Fibroblast of lung (primary cell): Measurements from ENCODE around the gene DNAJB6. TPM values are rescaled to one million over a fixed set of nuclear protein-coding genes. Genes with fewer than 3 reads are reported as not detected.

Source experiments
- DNase-seq, 2 donors: peaks; one replicate each; pipeline versions ENCODE4 v3.0.0 to v3.0.0-alpha.2; 2010; ENCODE audit warnings: low read depth in 2 of 2
- H2AFZ ChIP-seq: 2 replicates; pipeline ENCODE4 v1.5.1; 2012; ENCODE audit warnings: low read length, control low read depth, inconsistent platforms
- H3K27ac ChIP-seq: 2 replicates; pipeline ENCODE4 v1.5.1; 2011; ENCODE audit warnings: low read length, control low read depth; ENCODE audit not compliant: insufficient read depth
- H3K27me3 ChIP-seq: 2 replicates; pipeline ENCODE4 v1.5.1; 2011; ENCODE audit warnings: mild to moderate bottlenecking, low read length; ENCODE audit not compliant: control insufficient read depth, insufficient read depth
- H3K36me3 ChIP-seq: 2 replicates; pipeline ENCODE4 v1.5.1; 2011; ENCODE audit warnings: low read length; ENCODE audit not compliant: control insufficient read depth, insufficient read depth
- H3K4me1 ChIP-seq: 2 replicates; pipeline ENCODE4 v1.5.1; 2011; ENCODE audit warnings: low read length; ENCODE audit not compliant: control insufficient read depth, insufficient read depth; ENCODE audit errors: extremely low read depth
- H3K4me2 ChIP-seq: 2 replicates; pipeline ENCODE4 v1.5.1; 2011; ENCODE audit warnings: low read length, control low read depth; ENCODE audit not compliant: insufficient read depth; ENCODE audit errors: extremely low read depth
- H3K4me3 ChIP-seq, 4 experiments: fragments of 200-600 bp in 1 of 4; sonication (generic) in 1 of 4; replicated peaks in 1 of 4; 2 replicates each; pipeline ENCODE4 v1.5.1; 2011 to 2016; ENCODE audit warnings: low read length in 4 of 4, low read depth in 3 of 4, mild to moderate bottlenecking in 3 of 4, control low read depth in 2 of 4, inconsistent platforms in 1 of 4, mixed read lengths in 1 of 4; ENCODE audit not compliant: insufficient read depth in 1 of 4; ENCODE audit errors: control extremely low read depth in 1 of 4
- H3K79me2 ChIP-seq: 2 replicates; pipeline ENCODE4 v1.5.1; 2012; ENCODE audit warnings: mild to moderate bottlenecking, low read length, inconsistent platforms; ENCODE audit not compliant: control insufficient read depth, insufficient read depth
- H3K9ac ChIP-seq: 2 replicates; pipeline ENCODE4 v1.5.1; 2011; ENCODE audit warnings: mild to moderate bottlenecking, low read length, control low read depth; ENCODE audit not compliant: insufficient read depth
- H3K9me3 ChIP-seq: 2 replicates; pipeline ENCODE4 v1.5.1; 2012; ENCODE audit warnings: low read depth, low read length; ENCODE audit not compliant: control insufficient read depth, insufficient read depth
- H4K20me1 ChIP-seq: 2 replicates; pipeline ENCODE4 v1.5.1; 2011; ENCODE audit warnings: low read length; ENCODE audit not compliant: control insufficient read depth, insufficient read depth; ENCODE audit errors: extremely low read depth
- EZH2 ChIP-seq: IDR thresholded peaks from 2 replicates; pipeline ENCODE4 v1.5.1; 2012; ENCODE audit warnings: low read length, control low read depth, mild to moderate bottlenecking; ENCODE audit errors: missing control alignments
- polyA plus RNA-seq, 2 donors: library from polyadenylated mRNA; depleted of rRNA in 1 of 2; stranded (reverse) in 1 of 2; unstranded in 1 of 2; fragments of >200 nt; gene quantifications; 2 replicates each; pipeline ENCODE4 v1.2.1, GENCODE V29; 2011 to 2012; ENCODE audit warnings: missing spikeins in 1 of 2
- total RNA-seq: library from RNA; depleted of rRNA; stranded (reverse); fragments of >200 nt; gene quantifications from 2 replicates; pipeline ENCODE4 v1.2.1, GENCODE V29; 2014
- TF ChIP-seq, protein P1 (sequence below), 2 donors: IDR thresholded peaks in 1 of 2; conservative IDR thresholded peaks in 1 of 2; 1 replicate in 1 of 2; 2 replicates in 1 of 2; pipeline ENCODE4 v1.5.1; 2011 to 2012; ENCODE audit warnings: low read length in 2 of 2, control low read depth in 1 of 2, inconsistent platforms in 1 of 2, low read depth in 1 of 2, mild to moderate bottlenecking in 1 of 2

The DNAJB6 gene
- total and polyA plus RNA-seq, 2 donors (not counting 1 experiment from before 2014, with no cell fraction given), result 86.2 to 117 TPM

DNA sequence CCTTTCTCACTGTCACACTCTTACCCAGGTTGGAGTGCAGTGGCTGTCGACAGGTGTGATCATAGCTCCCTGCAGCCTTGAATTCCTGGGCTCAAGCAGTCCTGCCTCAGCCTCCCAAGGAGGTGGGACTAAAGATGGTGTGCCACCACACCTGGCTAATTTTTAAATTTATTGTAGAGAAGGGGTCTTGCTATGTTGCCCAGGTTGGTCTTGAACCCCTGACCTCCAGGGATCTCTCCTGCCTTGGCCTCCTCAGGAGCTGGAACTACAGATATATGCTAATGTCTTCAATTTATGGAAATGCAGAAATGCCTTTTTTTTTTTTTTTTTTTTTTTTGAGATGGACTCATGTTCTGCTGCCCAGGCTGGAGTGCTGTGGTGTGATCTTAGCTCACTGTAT is 42.7 kb downstream of the DNAJB6 start:
- Histone ChIP-seq H4K20me1 (no peaks in the 10 kb centered on the region), H3K27me3 (no peaks in the 10 kb centered on the region), H3K27ac (no peak overlapping the region), H3K4me1 (peaks cover 3% of the 10 kb centered on the region), H3K79me2 (peaks cover 57% of the 10 kb centered on the region), H3K4me2 (no peak overlapping the region), H3K9me3 (no peaks in the 10 kb centered on the region), H3K4me3 (no peak overlapping the region), H3K9ac (no peak overlapping the region), H2AFZ (no peak overlapping the region), H3K36me3 (peaks cover 10% of the 10 kb centered on the region)
- TF ChIP-seq, protein P1, sequence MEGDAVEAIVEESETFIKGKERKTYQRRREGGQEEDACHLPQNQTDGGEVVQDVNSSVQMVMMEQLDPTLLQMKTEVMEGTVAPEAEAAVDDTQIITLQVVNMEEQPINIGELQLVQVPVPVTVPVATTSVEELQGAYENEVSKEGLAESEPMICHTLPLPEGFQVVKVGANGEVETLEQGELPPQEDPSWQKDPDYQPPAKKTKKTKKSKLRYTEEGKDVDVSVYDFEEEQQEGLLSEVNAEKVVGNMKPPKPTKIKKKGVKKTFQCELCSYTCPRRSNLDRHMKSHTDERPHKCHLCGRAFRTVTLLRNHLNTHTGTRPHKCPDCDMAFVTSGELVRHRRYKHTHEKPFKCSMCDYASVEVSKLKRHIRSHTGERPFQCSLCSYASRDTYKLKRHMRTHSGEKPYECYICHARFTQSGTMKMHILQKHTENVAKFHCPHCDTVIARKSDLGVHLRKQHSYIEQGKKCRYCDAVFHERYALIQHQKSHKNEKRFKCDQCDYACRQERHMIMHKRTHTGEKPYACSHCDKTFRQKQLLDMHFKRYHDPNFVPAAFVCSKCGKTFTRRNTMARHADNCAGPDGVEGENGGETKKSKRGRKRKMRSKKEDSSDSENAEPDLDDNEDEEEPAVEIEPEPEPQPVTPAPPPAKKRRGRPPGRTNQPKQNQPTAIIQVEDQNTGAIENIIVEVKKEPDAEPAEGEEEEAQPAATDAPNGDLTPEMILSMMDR (conservative IDR thresholded peaks at IDR 0.05 in 1 of 2, IDR thresholded peaks at IDR 0.05 in 1 of 2; ENCODE audit: low read depth in 1 of 2, low read length in 2 of 2), result no peak
- no peak for TF ChIP-seq EZH2
- DNase-seq, result no peak

DNA sequence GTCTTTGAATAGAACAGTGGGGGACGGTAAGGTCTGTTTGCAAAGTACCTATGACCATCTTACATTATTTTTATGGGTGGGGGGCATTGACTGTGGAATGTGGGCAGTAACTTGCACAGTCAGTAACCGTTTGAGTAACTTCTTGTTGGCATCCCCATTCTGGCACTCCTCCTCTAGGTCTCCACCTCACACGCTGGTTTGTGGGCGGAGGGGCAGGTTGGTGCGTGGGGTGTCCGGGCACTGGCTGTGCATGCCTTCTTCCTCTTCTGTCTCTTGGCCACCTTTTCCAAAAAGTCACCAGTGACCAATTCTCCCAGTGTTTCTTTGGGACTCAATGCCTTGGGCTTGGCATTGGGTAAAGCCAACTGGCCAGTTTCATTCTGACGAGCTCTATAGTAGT is 43.6 kb downstream of the DNAJB6 start:
- H3K36me3 ChIP-seq, result peaks cover 11% of the 10 kb centered on the region
- H3K9ac ChIP-seq, result no peak overlapping the region
- no peak for DNase-seq
- no peaks in the 10 kb centered on the region for H3K9me3 ChIP-seq
- no peaks in the 10 kb centered on the region for H4K20me1 ChIP-seq
- H3K4me3 ChIP-seq, result no peak overlapping the region
- no peak overlapping the region for H2AFZ ChIP-seq
- H3K27ac ChIP-seq, result no peak overlapping the region
- H3K27me3 ChIP-seq, result no peaks in the 10 kb centered on the region
- TF ChIP-seq EZH2, result no peak
- H3K4me2 ChIP-seq, result no peak overlapping the region
- peaks cover 47% of the 10 kb centered on the region for H3K79me2 ChIP-seq
- peaks cover 3% of the 10 kb centered on the region for H3K4me1 ChIP-seq

DNA sequence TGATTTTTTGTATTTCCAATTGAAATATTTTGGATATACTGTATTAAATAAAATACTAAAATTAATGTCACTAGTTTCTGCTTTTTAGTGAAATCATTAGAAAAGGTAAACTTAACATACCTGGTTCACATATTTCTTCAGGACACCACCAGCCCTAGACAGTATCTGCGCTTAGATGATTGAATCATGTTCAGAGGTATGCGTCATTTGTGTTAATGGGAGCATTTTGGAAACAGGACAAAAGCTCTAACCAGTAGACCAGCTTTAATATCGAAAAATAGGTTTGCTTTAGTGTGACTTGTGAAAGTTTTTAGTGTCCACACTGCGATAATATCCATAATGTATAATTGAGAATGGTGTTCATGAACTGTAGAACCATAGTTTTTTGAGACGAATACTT is 47.1 kb downstream of the DNAJB6 start:
- Histone ChIP-seq H3K4me3 (no peak overlapping the region), H3K9me3 (no peaks in the 10 kb centered on the region), H3K36me3 (peaks cover 9% of the 10 kb centered on the region), H3K79me2 (peaks cover 19% of the 10 kb centered on the region), H3K9ac (no peak overlapping the region), H4K20me1 (no peaks in the 10 kb centered on the region), H2AFZ (no peak overlapping the region), H3K27me3 (no peaks in the 10 kb centered on the region), H3K27ac (no peak overlapping the region), H3K4me2 (no peak overlapping the region), H3K4me1 (peaks cover 3% of the 10 kb centered on the region)
- no peak for DNase-seq
- TF ChIP-seq, protein P1 (conservative IDR thresholded peaks at IDR 0.05 in 1 of 2, IDR thresholded peaks at IDR 0.05 in 1 of 2; ENCODE audit: low read depth in 1 of 2, low read length in 2 of 2), result no peak
- TF ChIP-seq EZH2, result no peak
